Breast epithelium (tissue), 4 donors: Measurements from ENCODE around the gene MUC5AC. TPM values are rescaled to one million over a fixed set of nuclear protein-coding genes. Genes with fewer than 3 reads are reported as not detected.
A peak's percentile ranks its signal among the peaks of the same experiment; 100 is the strongest.
"Not testable (repeated sequence)": the region's sequence is repeated elsewhere in the genome, so short reads cannot be mapped to it uniquely, and the experiment has no call there.

Experiments
- DNase-seq, 2 donors: peaks; one replicate each; pipeline ENCODE4 v3.0.0-alpha.2; 2019; ENCODE audit warnings: low spot score in 2 of 2
- H3K27ac ChIP-seq, 2 donors: fragments of 200-600 bp; sonication (generic) in 1 of 2; one replicate each; pipeline ENCODE4 v1.5.1; 2016 to 2019; ENCODE audit warnings: mild to moderate bottlenecking in 1 of 2
- H3K27me3 ChIP-seq, 2 donors: fragments of 200-600 bp; sonication (generic) in 1 of 2; one replicate each; pipeline versions ENCODE4 v1.5.1 to v1.6.0; 2017 to 2019; ENCODE audit warnings: control low read depth in 1 of 2, mild to moderate bottlenecking in 1 of 2
- H3K36me3 ChIP-seq: fragments of 200-600 bp; one replicate; pipeline ENCODE4 v1.5.1; 2019
- H3K4me1 ChIP-seq, 2 donors: fragments of 200-600 bp; sonication (generic); one replicate each; pipeline ENCODE4 v1.5.1; 2016 to 2019; ENCODE audit warnings: control low read depth in 1 of 2
- H3K4me3 ChIP-seq, 3 donors: fragments of 200-600 bp; sonication (generic); 1 replicate in 2 of 3; 2 replicates in 1 of 3; pipeline ENCODE4 v1.5.1; 2016 to 2019; ENCODE audit warnings: mild to moderate bottlenecking in 3 of 3, moderate library complexity in 2 of 3
- H3K9me3 ChIP-seq, 2 donors: fragments of 200-600 bp; sonication (generic) in 1 of 2; one replicate each; pipeline ENCODE4 v1.5.1; 2016 to 2019; ENCODE audit warnings: control low read depth in 1 of 2
- POLR2A ChIP-seq: fragments of 450-650 bp; IDR thresholded peaks from one replicate; pipeline ENCODE4 v1.6.1; 2016; ENCODE audit warnings: antibody characterized with exemption, mild to moderate bottlenecking, moderate library complexity
- POLR2AphosphoS5 ChIP-seq, 3 donors: sonication (generic); formaldehyde crosslinking; IDR thresholded peaks; one replicate each; pipeline ENCODE4 v1.6.1; 2017; ENCODE audit warnings: antibody characterized with exemption in 3 of 3
- intact Hi-C: fragments of 100-400 bp; cut with DNase I; formaldehyde crosslinking; loops from one replicate; pipeline ENCODE4 v1.15.1; 2023; ENCODE audit warnings: low total_unique reads
- total RNA-seq, 3 donors: library from RNA; depleted of rRNA; stranded (reverse); fragments of >200 nt; gene quantifications; one replicate each; pipeline ENCODE4 v1.1.0, GENCODE V29; 2016
- TF ChIP-seq, protein P1 (sequence below), 3 donors: fragments of 450-650 bp; IDR thresholded peaks; one replicate each; pipeline ENCODE4 v1.5.1; 2016 to 2017; ENCODE audit warnings: antibody characterized with exemption in 3 of 3, mild to moderate bottlenecking in 3 of 3, moderate library complexity in 3 of 3

MUC5AC gene
- total RNA-seq, 3 donors from 2014 or later, result not detected

DNA sequence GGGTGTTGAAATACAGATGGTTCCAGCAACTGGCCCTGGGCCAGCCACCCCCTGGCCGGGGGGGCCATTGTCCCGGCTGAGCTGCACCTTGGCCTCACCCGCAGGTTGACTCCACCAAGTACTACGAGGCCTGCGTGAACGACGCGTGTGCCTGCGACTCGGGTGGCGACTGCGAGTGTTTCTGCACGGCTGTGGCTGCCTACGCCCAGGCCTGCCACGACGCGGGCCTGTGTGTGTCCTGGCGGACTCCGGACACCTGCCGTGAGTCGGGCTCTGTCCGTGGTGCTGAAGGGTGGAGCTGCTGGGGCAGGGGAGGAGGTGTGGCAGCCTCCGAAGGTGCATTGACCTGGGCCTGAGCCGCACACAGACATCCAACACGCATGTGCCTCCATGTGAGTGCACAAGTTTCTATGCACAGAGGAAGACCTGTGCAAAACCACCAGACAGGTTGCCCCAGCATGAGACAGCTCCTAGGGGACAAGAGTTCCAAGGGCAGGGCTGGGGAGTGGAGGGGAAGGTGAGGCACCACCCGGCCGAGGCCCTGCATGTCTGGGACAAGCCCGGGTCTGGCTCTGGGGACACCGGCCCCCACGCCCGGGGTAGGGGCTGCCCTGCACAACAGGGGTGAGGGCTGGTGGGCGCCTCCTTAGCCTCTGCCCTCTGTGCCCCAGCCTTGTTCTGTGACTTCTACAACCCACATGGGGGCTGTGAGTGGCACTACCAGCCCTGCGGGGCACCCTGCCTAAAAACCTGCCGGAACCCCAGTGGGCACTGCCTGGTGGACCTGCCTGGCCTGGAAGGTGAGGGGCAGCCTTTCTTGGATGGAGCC lies 81.2 kb downstream of the MUC5AC start:
- Histone ChIP-seq H3K36me3 (no peaks in the 10 kb centered on the region), H3K27ac (no peak overlapping the region), H3K27me3 (no peaks in the 10 kb centered on the region), H3K4me1 (no peaks in the 10 kb centered on the region), H3K9me3 (peaks cover 0 to 3% of the 10 kb centered on the region in 2 donors), H3K4me3 (no peak overlapping the region)
- no peak for TF ChIP-seq POLR2AphosphoS5 (IDR thresholded peaks at IDR 0.05)
- TF ChIP-seq POLR2A, result no peak
- TF ChIP-seq, protein P1, sequence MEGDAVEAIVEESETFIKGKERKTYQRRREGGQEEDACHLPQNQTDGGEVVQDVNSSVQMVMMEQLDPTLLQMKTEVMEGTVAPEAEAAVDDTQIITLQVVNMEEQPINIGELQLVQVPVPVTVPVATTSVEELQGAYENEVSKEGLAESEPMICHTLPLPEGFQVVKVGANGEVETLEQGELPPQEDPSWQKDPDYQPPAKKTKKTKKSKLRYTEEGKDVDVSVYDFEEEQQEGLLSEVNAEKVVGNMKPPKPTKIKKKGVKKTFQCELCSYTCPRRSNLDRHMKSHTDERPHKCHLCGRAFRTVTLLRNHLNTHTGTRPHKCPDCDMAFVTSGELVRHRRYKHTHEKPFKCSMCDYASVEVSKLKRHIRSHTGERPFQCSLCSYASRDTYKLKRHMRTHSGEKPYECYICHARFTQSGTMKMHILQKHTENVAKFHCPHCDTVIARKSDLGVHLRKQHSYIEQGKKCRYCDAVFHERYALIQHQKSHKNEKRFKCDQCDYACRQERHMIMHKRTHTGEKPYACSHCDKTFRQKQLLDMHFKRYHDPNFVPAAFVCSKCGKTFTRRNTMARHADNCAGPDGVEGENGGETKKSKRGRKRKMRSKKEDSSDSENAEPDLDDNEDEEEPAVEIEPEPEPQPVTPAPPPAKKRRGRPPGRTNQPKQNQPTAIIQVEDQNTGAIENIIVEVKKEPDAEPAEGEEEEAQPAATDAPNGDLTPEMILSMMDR (IDR thresholded peaks at IDR 0.05), result no peak
- peak in 1 of 2 donors; percentile 70 for DNase-seq
- intact Hi-C loops, result no loop called here

DNA sequence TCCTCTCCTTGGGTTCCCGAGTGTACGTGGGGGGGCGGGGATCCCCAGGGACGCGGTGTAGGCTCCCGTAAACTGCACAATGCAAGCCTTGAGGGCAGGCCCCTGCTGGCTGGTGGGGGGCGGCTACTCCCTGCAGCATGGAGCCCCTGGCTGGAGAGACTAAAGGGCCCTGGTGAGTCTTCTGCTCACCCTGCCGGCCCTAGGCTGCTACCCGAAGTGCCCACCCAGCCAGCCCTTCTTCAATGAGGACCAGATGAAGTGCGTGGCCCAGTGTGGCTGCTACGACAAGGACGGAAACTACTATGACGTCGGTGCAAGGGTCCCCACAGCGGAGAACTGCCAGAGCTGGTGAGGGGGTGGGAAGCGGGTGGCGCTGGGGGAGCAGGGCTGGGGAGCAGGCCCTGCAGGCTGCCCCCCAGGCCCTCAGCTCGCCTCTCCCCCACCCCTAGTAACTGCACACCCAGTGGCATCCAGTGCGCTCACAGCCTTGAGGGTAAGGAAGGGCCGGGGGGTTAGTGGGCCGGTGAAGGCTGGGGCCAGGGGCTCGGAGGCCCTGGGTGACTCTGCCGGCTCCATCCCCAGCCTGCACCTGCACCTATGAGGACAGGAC lies 81.9 kb downstream of the MUC5AC start:
- intact Hi-C loops, result no loop called here

DNA sequence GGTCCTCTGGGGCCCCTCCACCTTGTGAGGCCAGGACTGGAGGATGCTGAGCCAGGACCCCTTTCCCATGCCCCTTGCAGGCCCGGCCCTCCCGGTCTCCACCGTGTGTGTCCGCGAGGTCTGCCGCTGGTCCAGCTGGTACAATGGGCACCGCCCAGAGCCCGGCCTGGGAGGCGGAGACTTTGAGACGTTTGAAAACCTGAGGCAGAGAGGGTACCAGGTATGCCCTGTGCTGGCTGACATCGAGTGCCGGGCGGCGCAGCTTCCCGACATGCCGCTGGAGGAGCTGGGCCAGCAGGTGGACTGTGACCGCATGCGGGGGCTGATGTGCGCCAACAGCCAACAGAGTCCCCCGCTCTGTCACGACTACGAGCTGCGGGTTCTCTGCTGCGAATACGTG lies 83.0 kb downstream of the MUC5AC start:
- DNase-seq, result no peak
- peaks cover 0 to 3% of the 10 kb centered on the region in 2 donors for H3K9me3 ChIP-seq
- H3K36me3 ChIP-seq, result no peaks in the 10 kb centered on the region
- intact Hi-C loops, result no loop called here
- H3K27me3 ChIP-seq, result no peaks in the 10 kb centered on the region
- no peaks in the 10 kb centered on the region for H3K4me1 ChIP-seq
- TF ChIP-seq, protein P1 (IDR thresholded peaks at IDR 0.05), result no peak
- TF ChIP-seq POLR2A, result no peak
- TF ChIP-seq POLR2AphosphoS5 (IDR thresholded peaks at IDR 0.05), result no peak
- H3K4me3 ChIP-seq, result no peak overlapping the region
- H3K27ac ChIP-seq, result no peak overlapping the region

More for the DNA sequence above, 81.9 kb downstream of the MUC5AC start:
- Histone ChIP-seq H3K36me3 (no peaks in the 10 kb centered on the region), H3K27ac (no peak overlapping the region), H3K4me1 (no peaks in the 10 kb centered on the region), H3K9me3 (peaks cover 0 to 3% of the 10 kb centered on the region in 2 donors), H3K27me3 (no peaks in the 10 kb centered on the region), H3K4me3 (no peak overlapping the region)
- TF ChIP-seq POLR2A (no peak), POLR2AphosphoS5 (IDR thresholded peaks at IDR 0.05) (no peak)
- TF ChIP-seq, protein P1 (IDR thresholded peaks at IDR 0.05), result no peak
- no peak for DNase-seq

DNA sequence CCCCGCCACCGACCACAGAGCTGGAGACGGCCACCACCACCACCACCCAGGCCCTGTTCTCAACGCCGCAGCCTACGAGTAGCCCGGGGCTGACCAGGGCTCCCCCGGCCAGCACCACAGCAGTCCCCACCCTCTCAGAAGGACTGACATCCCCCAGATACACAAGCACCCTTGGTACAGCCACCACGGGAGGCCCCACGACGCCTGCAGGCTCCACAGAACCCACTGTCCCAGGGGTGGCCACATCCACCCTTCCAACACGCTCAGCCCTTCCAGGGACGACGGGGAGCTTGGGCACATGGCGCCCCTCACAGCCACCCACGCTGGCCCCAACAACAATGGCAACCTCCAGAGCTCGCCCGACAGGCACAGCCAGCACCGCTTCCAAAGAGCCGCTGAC lies 84.0 kb downstream of the MUC5AC start:
- DNase-seq, result no peak
- Histone ChIP-seq H3K4me3 (no peak overlapping the region), H3K36me3 (no peaks in the 10 kb centered on the region), H3K9me3 (peaks cover 0 to 3% of the 10 kb centered on the region in 2 donors), H3K4me1 (no peaks in the 10 kb centered on the region), H3K27me3 (no peaks in the 10 kb centered on the region), H3K27ac (no peak overlapping the region)
- intact Hi-C loops, result no loop called here
- TF ChIP-seq, protein P1 (IDR thresholded peaks at IDR 0.05), result no peak
- no peak for TF ChIP-seq POLR2AphosphoS5 (IDR thresholded peaks at IDR 0.05)

- H3K36me3 ChIP-seq, result no peaks in the 10 kb centered on the region
- no peaks in the 10 kb centered on the region for H3K27me3 ChIP-seq
- intact Hi-C loops, result no loop called here
- no peak for DNase-seq
- H3K4me1 ChIP-seq, result no peaks in the 10 kb centered on the region
- TF ChIP-seq POLR2AphosphoS5 (IDR thresholded peaks at IDR 0.05) (no peak), POLR2A (no peak)
- TF ChIP-seq, protein P1 (IDR thresholded peaks at IDR 0.05), result no peak
- no peak overlapping the region for H3K27ac ChIP-seq
- H3K4me3 ChIP-seq, result no peak overlapping the region
- H3K9me3 ChIP-seq, result peaks cover 0 to 3% of the 10 kb centered on the region in 2 donors
These were observed 84.5 kb downstream of the MUC5AC start for GRCh38 chr11:1242289-1242688.

DNA sequence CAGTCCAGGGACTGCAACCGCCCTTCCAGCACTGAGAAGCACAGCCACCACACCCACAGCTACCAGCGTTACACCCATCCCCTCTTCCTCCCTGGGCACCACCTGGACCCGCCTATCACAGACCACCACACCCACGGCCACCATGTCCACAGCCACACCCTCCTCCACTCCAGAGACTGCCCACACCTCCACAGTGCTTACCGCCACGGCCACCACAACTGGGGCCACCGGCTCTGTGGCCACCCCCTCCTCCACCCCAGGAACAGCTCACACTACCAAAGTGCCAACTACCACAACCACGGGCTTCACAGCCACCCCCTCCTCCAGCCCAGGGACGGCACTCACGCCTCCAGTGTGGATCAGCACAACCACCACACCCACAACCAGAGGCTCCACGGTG lies 85.0 kb downstream of the MUC5AC start:
- H3K9me3 ChIP-seq, H3K27me3 ChIP-seq, intact Hi-C loops, H3K27ac ChIP-seq, H3K4me1 ChIP-seq, H3K4me3 ChIP-seq, H3K36me3 ChIP-seq, DNase-seq: not testable (repeated sequence)

DNA sequence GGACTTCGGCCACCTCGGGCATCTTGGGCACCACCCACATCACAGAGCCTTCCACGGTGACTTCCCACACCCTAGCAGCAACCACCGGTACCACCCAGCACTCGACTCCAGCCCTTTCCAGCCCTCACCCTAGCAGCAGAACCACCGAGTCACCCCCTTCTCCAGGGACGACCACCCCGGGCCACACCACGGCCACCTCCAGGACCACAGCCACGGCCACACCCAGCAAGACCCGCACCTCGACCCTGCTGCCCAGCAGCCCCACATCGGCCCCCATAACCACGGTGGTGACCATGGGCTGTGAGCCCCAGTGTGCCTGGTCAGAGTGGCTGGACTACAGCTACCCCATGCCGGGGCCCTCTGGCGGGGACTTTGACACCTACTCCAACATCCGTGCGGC lies 85.8 kb downstream of the MUC5AC start:
- H3K36me3 ChIP-seq, intact Hi-C loops, H3K4me1 ChIP-seq, H3K9me3 ChIP-seq, H3K27me3 ChIP-seq, DNase-seq, H3K4me3 ChIP-seq, H3K27ac ChIP-seq: not testable (repeated sequence)

- intact Hi-C loops, result not testable (repeated sequence)
These were observed 86.8 kb downstream of the MUC5AC start for GRCh38 chr11:1244557-1244956.

More at GRCh38 chr11:1244557-1244956, 86.8 kb downstream of the MUC5AC start:
- H3K27ac ChIP-seq, H3K4me3 ChIP-seq, DNase-seq, H3K9me3 ChIP-seq, H3K27me3 ChIP-seq, H3K36me3 ChIP-seq, H3K4me1 ChIP-seq: not testable (repeated sequence)
